ENCODE results near the gene RASSF5. TPM values are rescaled to one million over a fixed set of nuclear protein-coding genes. Genes with fewer than 3 reads are reported as not detected.

Gene RASSF5
- total and polyA plus RNA-seq, 9 of the 15 experiments (the other 6 are each of a cell fraction or from before 2014, with no cell fraction given), result 6.1 to 41.0 (median 25.2) TPM

DNA sequence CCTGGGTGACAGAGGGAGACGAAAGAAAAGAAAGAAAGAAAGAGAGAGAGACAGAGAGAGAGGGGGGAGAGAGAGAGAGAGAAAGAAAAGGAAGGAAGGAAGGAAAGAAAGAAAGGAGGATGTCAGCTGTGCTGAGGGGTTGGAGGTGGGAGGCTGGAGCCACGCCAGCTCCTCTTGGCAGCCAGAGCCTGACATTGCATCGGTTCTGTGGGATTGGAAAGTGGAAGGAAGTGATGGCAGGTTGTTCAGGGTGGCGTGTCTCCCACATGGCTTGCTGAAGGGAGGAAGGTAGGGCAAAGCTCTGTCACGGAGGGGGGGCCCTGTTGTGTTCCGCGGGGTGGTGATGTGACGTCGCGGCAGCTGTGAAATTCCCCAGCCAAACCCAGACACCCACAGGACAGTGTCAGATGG is 74.2 kb downstream of the RASSF5 start (continued):
- TF ChIP-seq ETV1 (tag; conservative IDR thresholded peaks at IDR 0.05; ENCODE audit: low read depth) (no peak), MYC (IDR thresholded peaks at IDR 0.05; ENCODE audit: low read depth, low read length) (no peak), MYC (CRISPR knock-in tag; IDR thresholded peaks at IDR 0.05; ENCODE audit: borderline replicate concordance, low read depth) (no peak), ZKSCAN1 (IDR thresholded peaks at IDR 0.05; ENCODE audit: low read depth, low read length) (no peak)
- TF ChIP-seq, protein P1, sequence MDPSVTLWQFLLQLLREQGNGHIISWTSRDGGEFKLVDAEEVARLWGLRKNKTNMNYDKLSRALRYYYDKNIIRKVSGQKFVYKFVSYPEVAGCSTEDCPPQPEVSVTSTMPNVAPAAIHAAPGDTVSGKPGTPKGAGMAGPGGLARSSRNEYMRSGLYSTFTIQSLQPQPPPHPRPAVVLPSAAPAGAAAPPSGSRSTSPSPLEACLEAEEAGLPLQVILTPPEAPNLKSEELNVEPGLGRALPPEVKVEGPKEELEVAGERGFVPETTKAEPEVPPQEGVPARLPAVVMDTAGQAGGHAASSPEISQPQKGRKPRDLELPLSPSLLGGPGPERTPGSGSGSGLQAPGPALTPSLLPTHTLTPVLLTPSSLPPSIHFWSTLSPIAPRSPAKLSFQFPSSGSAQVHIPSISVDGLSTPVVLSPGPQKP (CRISPR knock-in tag; IDR thresholded peaks at IDR 0.05), result no peak
- TF ChIP-seq, protein P2, sequence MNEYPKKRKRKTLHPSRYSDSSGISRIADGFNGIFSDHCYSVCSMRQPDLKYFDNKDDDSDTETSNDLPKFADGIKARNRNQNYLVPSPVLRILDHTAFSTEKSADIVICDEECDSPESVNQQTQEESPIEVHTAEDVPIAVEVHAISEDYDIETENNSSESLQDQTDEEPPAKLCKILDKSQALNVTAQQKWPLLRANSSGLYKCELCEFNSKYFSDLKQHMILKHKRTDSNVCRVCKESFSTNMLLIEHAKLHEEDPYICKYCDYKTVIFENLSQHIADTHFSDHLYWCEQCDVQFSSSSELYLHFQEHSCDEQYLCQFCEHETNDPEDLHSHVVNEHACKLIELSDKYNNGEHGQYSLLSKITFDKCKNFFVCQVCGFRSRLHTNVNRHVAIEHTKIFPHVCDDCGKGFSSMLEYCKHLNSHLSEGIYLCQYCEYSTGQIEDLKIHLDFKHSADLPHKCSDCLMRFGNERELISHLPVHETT (CRISPR knock-in tag; conservative IDR thresholded peaks at IDR 0.05 in 1 of 2, IDR thresholded peaks at IDR 0.05 in 1 of 2), result no peak
- TF ChIP-seq, protein P3, sequence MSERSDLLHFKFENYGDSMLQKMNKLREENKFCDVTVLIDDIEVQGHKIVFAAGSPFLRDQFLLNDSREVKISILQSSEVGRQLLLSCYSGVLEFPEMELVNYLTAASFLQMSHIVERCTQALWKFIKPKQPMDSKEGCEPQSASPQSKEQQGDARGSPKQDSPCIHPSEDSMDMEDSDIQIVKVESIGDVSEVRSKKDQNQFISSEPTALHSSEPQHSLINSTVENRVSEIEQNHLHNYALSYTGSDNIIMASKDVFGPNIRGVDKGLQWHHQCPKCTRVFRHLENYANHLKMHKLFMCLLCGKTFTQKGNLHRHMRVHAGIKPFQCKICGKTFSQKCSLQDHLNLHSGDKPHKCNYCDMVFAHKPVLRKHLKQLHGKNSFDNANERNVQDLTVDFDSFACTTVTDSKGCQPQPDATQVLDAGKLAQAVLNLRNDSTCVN (CRISPR knock-in tag; IDR thresholded peaks at IDR 0.05), result 0 out of 2 replicates have a peak, but pooled peaks have one; percentile 30
- TF ChIP-seq, protein P4, sequence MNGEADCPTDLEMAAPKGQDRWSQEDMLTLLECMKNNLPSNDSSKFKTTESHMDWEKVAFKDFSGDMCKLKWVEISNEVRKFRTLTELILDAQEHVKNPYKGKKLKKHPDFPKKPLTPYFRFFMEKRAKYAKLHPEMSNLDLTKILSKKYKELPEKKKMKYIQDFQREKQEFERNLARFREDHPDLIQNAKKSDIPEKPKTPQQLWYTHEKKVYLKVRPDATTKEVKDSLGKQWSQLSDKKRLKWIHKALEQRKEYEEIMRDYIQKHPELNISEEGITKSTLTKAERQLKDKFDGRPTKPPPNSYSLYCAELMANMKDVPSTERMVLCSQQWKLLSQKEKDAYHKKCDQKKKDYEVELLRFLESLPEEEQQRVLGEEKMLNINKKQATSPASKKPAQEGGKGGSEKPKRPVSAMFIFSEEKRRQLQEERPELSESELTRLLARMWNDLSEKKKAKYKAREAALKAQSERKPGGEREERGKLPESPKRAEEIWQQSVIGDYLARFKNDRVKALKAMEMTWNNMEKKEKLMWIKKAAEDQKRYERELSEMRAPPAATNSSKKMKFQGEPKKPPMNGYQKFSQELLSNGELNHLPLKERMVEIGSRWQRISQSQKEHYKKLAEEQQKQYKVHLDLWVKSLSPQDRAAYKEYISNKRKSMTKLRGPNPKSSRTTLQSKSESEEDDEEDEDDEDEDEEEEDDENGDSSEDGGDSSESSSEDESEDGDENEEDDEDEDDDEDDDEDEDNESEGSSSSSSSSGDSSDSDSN (IDR thresholded peaks at IDR 0.05; ENCODE audit: borderline replicate concordance in 1 of 2, low read depth in 2 of 2, low read length in 2 of 2), result no peak
- TF ChIP-seq, protein P5, sequence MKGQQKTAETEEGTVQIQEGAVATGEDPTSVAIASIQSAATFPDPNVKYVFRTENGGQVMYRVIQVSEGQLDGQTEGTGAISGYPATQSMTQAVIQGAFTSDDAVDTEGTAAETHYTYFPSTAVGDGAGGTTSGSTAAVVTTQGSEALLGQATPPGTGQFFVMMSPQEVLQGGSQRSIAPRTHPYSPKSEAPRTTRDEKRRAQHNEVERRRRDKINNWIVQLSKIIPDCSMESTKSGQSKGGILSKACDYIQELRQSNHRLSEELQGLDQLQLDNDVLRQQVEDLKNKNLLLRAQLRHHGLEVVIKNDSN (CRISPR knock-in tag; IDR thresholded peaks at IDR 0.05), result no peak

All from K562 (cell line).